Measurements from ENCODE around the gene URI1. TPM values are rescaled to one million over a fixed set of nuclear protein-coding genes. Genes with fewer than 3 reads are reported as not detected.

The URI1 gene
- total RNA-seq, 2 donors from 2014 or later: 63.6 to 74.6 TPM

- Mint-ChIP-seq H3K36me3 (ENCODE audit: insufficient read depth in 2 of 2) (peaks cover 27 to 61% of the 10 kb centered on the region in 2 donors), H3K4me3 (no peak overlapping the region), H3K9me3 (peaks cover 7 to 14% of the 10 kb centered on the region in 2 donors), H3K27ac (no peak overlapping the region), H3K27me3 (ENCODE audit: low read depth) (no peaks in the 10 kb centered on the region), H3K4me1 (ENCODE audit: low read depth) (peaks cover 32% of the 10 kb centered on the region)
- DNase-seq (no peak), ATAC-seq (replicated peaks in 1 of 2) (no peak)
These were observed 57.5 kb downstream of the URI1 start for GRCh38 chr19:29999490-29999889.

- Mint-ChIP-seq H3K4me1 (ENCODE audit: low read depth) (peaks cover 46% of the 10 kb centered on the region), H3K4me3 (no peak overlapping the region), H3K27ac (peak overlapping the region; percentile 57), H3K9me3 (peaks cover 7 to 13% of the 10 kb centered on the region in 2 donors), H3K27me3 (ENCODE audit: low read depth) (no peaks in the 10 kb centered on the region), H3K36me3 (ENCODE audit: insufficient read depth in 2 of 2) (peaks cover 20 to 56% of the 10 kb centered on the region in 2 donors)
- ATAC-seq (replicated peaks in 1 of 2): no peak
- DNase-seq: no peak
These were observed 58.8 kb downstream of the URI1 start for GRCh38 chr19:30000862-30001261.

- no peak for DNase-seq
- Mint-ChIP-seq H3K27ac (no peak overlapping the region), H3K4me1 (ENCODE audit: low read depth) (peaks cover 50% of the 10 kb centered on the region), H3K36me3 (ENCODE audit: insufficient read depth in 2 of 2) (peaks cover 19 to 55% of the 10 kb centered on the region in 2 donors), H3K27me3 (ENCODE audit: low read depth) (no peaks in the 10 kb centered on the region), H3K9me3 (peaks cover 6 to 12% of the 10 kb centered on the region in 2 donors), H3K4me3 (no peak overlapping the region)
- no peak for ATAC-seq (replicated peaks in 1 of 2)
These were observed 59.3 kb downstream of the URI1 start for GRCh38 chr19:30001301-30001700.

- Mint-ChIP-seq H3K27me3 (ENCODE audit: low read depth) (no peaks in the 10 kb centered on the region), H3K36me3 (ENCODE audit: insufficient read depth in 2 of 2) (peaks cover 16 to 50% of the 10 kb centered on the region in 2 donors), H3K4me3 (no peak overlapping the region), H3K4me1 (ENCODE audit: low read depth) (peaks cover 50% of the 10 kb centered on the region), H3K9me3 (peaks cover 3 to 10% of the 10 kb centered on the region in 2 donors), H3K27ac (no peak overlapping the region)
- DNase-seq: no peak
- ATAC-seq (replicated peaks in 1 of 2): no peak
These were observed 59.8 kb downstream of the URI1 start for GRCh38 chr19:30001791-30002190.

GRCh38 chr19:30003866-30004265 lies 61.8 kb downstream of the URI1 start:
- peaks cover 3 to 4% of the 10 kb centered on the region in 2 donors for H3K9me3 Mint-ChIP-seq
- ATAC-seq (replicated peaks in 1 of 2) (no peak), DNase-seq (no peak)
- peaks cover 30% of the 10 kb centered on the region for H3K4me1 Mint-ChIP-seq (ENCODE audit: low read depth)
- H3K4me3 Mint-ChIP-seq: no peak overlapping the region
- H3K36me3 Mint-ChIP-seq (ENCODE audit: insufficient read depth in 2 of 2): peaks cover 12 to 35% of the 10 kb centered on the region in 2 donors
- peak overlapping the region; percentile 15 for H3K27ac Mint-ChIP-seq
- no peaks in the 10 kb centered on the region for H3K27me3 Mint-ChIP-seq (ENCODE audit: low read depth)

GRCh38 chr19:30004403-30004802 lies 62.4 kb downstream of the URI1 start:
- H3K36me3 Mint-ChIP-seq (ENCODE audit: insufficient read depth in 2 of 2): peaks cover 14 to 35% of the 10 kb centered on the region in 2 donors

GRCh38 chr19:30006207-30006606 lies 64.2 kb downstream of the URI1 start:
- Mint-ChIP-seq H3K9me3 (no peaks in the 10 kb centered on the region), H3K27ac (peak overlapping the region; percentile 81), H3K36me3 (ENCODE audit: insufficient read depth in 2 of 2) (peaks cover 5 to 22% of the 10 kb centered on the region in 2 donors), H3K27me3 (ENCODE audit: low read depth) (no peaks in the 10 kb centered on the region), H3K4me3 (peak overlapping the region; percentile 36 to 72), H3K4me1 (ENCODE audit: low read depth) (peaks cover 30% of the 10 kb centered on the region)
- DNase-seq (no peak), ATAC-seq (replicated peaks in 1 of 2) (peak; percentile 50 to 58)

More at GRCh38 chr19:30004403-30004802, 62.4 kb downstream of the URI1 start:
- no peak for DNase-seq
- ATAC-seq (replicated peaks in 1 of 2): no peak
- Mint-ChIP-seq H3K4me1 (ENCODE audit: low read depth) (peaks cover 30% of the 10 kb centered on the region), H3K27ac (no peak overlapping the region), H3K27me3 (ENCODE audit: low read depth) (no peaks in the 10 kb centered on the region), H3K9me3 (peaks cover 3 to 4% of the 10 kb centered on the region in 2 donors), H3K4me3 (no peak overlapping the region)

GRCh38 chr19:30008169-30008568 lies 66.1 kb downstream of the URI1 start:
- Mint-ChIP-seq H3K9me3 (no peaks in the 10 kb centered on the region), H3K36me3 (ENCODE audit: insufficient read depth in 2 of 2) (peaks cover 5 to 19% of the 10 kb centered on the region in 2 donors), H3K27ac (no peak overlapping the region), H3K4me3 (no peak overlapping the region), H3K4me1 (ENCODE audit: low read depth) (peaks cover 30% of the 10 kb centered on the region), H3K27me3 (ENCODE audit: low read depth) (no peaks in the 10 kb centered on the region)
- ATAC-seq (replicated peaks in 1 of 2) (no peak), DNase-seq (no peak)

- Mint-ChIP-seq H3K9me3 (no peaks in the 10 kb centered on the region), H3K4me1 (ENCODE audit: low read depth) (peaks cover 33% of the 10 kb centered on the region), H3K36me3 (ENCODE audit: insufficient read depth in 2 of 2) (peaks cover 5 to 23% of the 10 kb centered on the region in 2 donors), H3K27me3 (ENCODE audit: low read depth) (no peaks in the 10 kb centered on the region), H3K27ac (no peak overlapping the region), H3K4me3 (no peak overlapping the region)
- no peak for DNase-seq
- no peak for ATAC-seq (replicated peaks in 1 of 2)
These were observed 67.0 kb downstream of the URI1 start for GRCh38 chr19:30009013-30009412.

GRCh38 chr19:30011051-30011578 lies 69.1 kb downstream of the URI1 start:
- DNase-seq: no peak
- no peaks in the 10 kb centered on the region for H3K9me3 Mint-ChIP-seq
- no peak overlapping the region for H3K4me3 Mint-ChIP-seq
- H3K27me3 Mint-ChIP-seq (ENCODE audit: low read depth): no peaks in the 10 kb centered on the region
- ATAC-seq (replicated peaks in 1 of 2): no peak
- H3K27ac Mint-ChIP-seq: no peak overlapping the region
- peaks cover 5 to 20% of the 10 kb centered on the region in 2 donors for H3K36me3 Mint-ChIP-seq (ENCODE audit: insufficient read depth in 2 of 2)
- H3K4me1 Mint-ChIP-seq (ENCODE audit: low read depth): peaks cover 12% of the 10 kb centered on the region

GRCh38 chr19:30014770-30015169 lies 72.7 kb downstream of the URI1 start:
- Mint-ChIP-seq H3K4me1 (ENCODE audit: low read depth) (peaks cover 21% of the 10 kb centered on the region), H3K36me3 (ENCODE audit: insufficient read depth in 2 of 2) (peaks cover 2 to 21% of the 10 kb centered on the region in 2 donors), H3K4me3 (no peak overlapping the region), H3K9me3 (no peaks in the 10 kb centered on the region), H3K27me3 (ENCODE audit: low read depth) (no peaks in the 10 kb centered on the region), H3K27ac (no peak overlapping the region)
- DNase-seq (no peak), ATAC-seq (replicated peaks in 1 of 2) (no peak)

- H3K27me3 Mint-ChIP-seq (ENCODE audit: low read depth): no peaks in the 10 kb centered on the region
- peaks cover 21% of the 10 kb centered on the region for H3K4me1 Mint-ChIP-seq (ENCODE audit: low read depth)
- DNase-seq (no peak), ATAC-seq (replicated peaks in 1 of 2) (peak in 1 of 2 donors; percentile 58)
- H3K9me3 Mint-ChIP-seq: peaks cover 0 to 2% of the 10 kb centered on the region in 2 donors
- peaks cover under 1 to 19% of the 10 kb centered on the region in 2 donors for H3K36me3 Mint-ChIP-seq (ENCODE audit: insufficient read depth in 2 of 2)
- no peak overlapping the region for H3K4me3 Mint-ChIP-seq
- H3K27ac Mint-ChIP-seq: no peak overlapping the region
These were observed 75.1 kb downstream of the URI1 start for GRCh38 chr19:30017172-30017571.

- DNase-seq: no peak
- Mint-ChIP-seq H3K27me3 (ENCODE audit: low read depth) (no peaks in the 10 kb centered on the region), H3K4me3 (no peak overlapping the region), H3K36me3 (ENCODE audit: insufficient read depth in 2 of 2) (peaks cover 1 to 20% of the 10 kb centered on the region in 2 donors), H3K4me1 (ENCODE audit: low read depth) (peaks cover 15% of the 10 kb centered on the region), H3K9me3 (peaks cover 0 to 3% of the 10 kb centered on the region in 2 donors), H3K27ac (no peak overlapping the region)
- ATAC-seq (replicated peaks in 1 of 2): no peak
These were observed 78.2 kb downstream of the URI1 start for GRCh38 chr19:30020189-30020588.

- Mint-ChIP-seq H3K27ac (no peak overlapping the region), H3K4me1 (ENCODE audit: low read depth) (peaks cover 5% of the 10 kb centered on the region), H3K9me3 (peaks cover 0 to 3% of the 10 kb centered on the region in 2 donors), H3K27me3 (ENCODE audit: low read depth) (no peaks in the 10 kb centered on the region), H3K4me3 (no peak overlapping the region), H3K36me3 (ENCODE audit: insufficient read depth in 2 of 2) (peaks cover 4 to 24% of the 10 kb centered on the region in 2 donors)
- no peak for ATAC-seq (replicated peaks in 1 of 2)
- no peak for DNase-seq
These were observed 80.6 kb downstream of the URI1 start for GRCh38 chr19:30022659-30023058.

Data from activated T-cell treated with anti-CD3 and anti-CD28 coated beads, Interleukin-2, amount 50 U/mL, for 72 hours (primary cell).